GM18511 (cell line): ENCODE measurements around the gene DNAJC6.
A peak's percentile ranks its signal among the peaks of the same experiment; 100 is the strongest.
"Not testable (repeated sequence)": the region's sequence is repeated elsewhere in the genome, so short reads cannot be mapped to it uniquely, and the experiment has no call there.

Source experiments
- ATAC-seq: cut with Tn5 transposase; IDR thresholded peaks from one replicate; pipeline ENCODE4 v1.9.1; 2021; ENCODE audit warnings: mild to moderate bottlenecking, moderate library complexity; ENCODE audit not compliant: unreplicated experiment

The DNAJC6 gene

DNA sequence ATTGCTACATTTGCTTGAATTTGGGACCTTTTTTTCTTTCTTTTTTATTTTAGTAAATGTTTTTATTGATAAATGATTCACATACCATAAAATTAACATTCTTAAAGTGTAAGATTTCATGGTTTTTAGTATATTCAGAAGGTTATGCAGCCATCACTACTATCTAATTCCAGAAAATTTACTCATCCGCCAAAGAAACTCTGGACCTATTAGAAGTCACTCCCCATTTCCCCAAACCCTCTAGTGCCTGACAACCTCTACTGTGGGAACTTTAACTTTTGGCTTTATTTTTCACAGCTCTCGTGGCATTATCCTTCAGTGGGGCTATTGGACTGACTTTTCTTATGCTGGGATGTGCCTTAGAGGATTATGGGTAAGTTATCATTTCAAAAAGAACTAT lies 115.7 kb downstream of the DNAJC6 start:
- no peak for ATAC-seq

GRCh38 chr1:65425697-65426096 lies 116.4 kb downstream of the DNAJC6 start:
- ATAC-seq: no peak

GRCh38 chr1:65429078-65429477 lies 119.7 kb downstream of the DNAJC6 start:
- ATAC-seq: no peak

GRCh38 chr1:65429806-65430205 lies 120.5 kb downstream of the DNAJC6 start:
- no peak for ATAC-seq

DNA sequence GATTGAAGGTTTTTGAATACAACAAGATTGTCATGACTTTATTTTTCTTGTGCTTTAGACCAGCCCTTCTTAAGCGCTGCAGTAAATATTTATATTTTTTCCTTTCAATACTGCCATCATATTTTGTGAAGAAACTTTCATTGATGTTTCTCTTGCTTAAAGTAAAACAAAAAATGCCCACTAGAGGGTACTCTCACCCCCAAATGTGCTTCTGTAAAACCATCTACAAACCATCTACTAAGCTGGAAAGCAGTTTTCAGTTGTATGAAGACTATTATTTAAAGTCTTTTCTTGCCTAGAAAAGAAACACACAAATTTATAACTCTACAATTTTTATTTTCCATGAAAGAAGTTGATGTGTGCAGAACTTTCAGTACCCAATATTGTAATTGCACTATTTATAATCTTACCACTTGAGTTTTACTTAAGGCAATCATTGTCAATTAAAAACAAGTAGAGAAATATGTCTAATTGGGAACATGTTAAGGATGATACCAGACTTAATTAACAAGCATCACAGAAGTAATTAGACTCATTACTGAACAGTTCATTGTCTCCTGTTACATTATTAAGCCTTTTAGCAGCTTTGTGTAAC lies 121.9 kb downstream of the DNAJC6 start:
- peak; percentile 68 for ATAC-seq

DNA sequence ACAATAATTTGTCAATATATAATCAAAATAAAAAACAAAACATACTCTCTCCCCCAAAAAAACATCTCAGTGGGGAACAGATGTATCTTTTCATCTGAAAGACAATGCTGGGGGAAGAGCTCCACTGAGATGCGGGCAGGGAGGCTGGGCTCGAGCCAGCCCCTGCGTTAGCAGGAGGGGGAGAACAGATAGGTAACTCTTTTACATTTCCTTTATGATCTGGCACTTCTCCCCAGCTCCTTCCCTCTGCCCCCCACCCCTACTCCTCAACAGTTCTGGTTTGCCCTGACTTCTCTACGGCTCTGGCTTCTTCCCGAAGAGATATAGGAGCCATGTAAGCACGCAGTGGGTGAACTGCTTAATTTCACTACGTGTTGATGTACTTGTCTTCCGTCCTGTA lies 123.6 kb downstream of the DNAJC6 start:
- ATAC-seq: no peak

- ATAC-seq: no peak
Observed at GRCh38 chr1:65434255-65434654, 124.9 kb downstream of the DNAJC6 start.

DNA sequence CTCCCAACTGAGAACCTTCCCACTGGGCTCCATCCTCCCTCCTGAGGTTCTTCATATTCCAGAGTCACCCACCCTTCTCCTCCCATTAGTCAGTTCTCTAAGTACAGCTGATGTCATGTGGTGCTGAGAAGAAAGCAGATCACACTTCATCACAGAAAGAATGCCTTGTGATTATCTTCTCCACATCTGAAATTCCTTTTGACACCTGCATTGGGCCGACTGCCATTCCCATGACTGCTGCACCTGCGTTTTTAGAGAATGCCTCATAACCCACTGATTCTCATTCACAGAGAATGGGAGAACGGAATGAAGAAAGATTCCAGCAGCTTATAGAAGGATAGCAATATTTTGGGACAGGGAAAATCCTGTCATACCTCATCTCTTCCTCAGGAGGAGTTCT lies 125.4 kb downstream of the DNAJC6 start:
- no peak for ATAC-seq

DNA sequence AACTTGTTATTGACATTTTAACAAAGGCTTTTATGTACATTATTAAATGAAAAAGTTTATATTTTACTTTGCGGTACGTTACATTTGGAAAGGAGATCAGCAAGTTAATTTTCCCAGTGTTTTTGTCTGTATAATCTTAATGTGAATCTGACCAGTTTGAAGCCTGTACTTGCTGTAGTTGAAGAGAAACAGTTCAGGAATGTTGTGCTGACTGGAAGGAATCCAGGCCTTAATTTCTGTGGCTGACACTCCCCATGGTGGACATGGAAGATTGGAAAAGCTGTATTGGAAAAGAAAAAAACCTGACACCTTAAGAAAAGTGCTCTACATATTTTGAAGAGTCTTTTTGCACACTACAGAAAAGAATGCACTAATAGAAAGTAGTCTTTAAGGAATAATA lies 126.6 kb downstream of the DNAJC6 start:
- no peak for ATAC-seq

DNA sequence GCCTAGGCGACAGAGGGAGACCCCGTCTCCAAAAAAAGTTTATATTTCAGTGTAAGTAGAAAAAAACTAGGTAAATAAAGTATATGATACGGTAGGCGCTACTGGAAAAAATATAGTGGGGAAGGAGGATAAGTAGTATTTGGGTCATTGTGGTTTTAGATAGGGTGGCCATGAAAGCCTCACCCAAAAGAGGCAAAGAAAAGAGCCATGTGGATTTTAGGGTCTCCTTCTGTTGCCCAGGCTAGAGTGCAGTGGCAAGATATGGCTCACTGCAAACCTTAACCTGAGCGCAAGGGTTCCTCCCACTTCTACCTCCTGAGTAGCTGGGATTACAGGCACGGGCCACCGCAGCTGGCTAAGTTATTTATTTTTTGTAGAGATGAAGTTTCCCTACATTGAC lies 128.3 kb downstream of the DNAJC6 start:
- no peak for ATAC-seq

DNA sequence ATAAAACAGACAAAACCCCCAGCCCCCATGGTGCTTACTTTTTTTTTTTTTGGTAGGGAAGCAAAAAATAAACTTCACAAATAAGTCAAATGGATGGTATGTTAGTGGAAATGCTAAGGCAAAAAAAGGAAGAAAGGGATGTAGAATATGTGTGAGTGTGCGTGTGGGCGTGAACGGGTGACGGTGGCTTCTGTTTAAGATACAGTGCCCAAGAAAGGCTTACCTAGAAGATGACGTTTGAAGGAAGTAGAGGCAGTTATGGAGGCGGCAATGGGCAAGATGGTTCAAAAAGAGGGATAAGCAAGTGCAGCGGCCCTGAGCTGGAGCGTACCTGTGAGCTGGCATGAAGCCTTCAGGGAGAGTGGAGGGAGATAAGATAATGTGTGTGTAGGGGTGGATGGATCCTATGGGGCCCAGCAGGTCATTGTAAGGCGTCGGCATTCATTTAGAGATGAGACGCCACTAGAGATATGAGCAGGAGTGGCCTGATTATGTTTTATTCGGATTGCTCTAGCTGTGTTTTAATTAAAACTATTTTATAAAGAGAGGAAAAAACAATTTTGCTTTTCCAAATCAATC lies 131.1 kb downstream of the DNAJC6 start:
- ATAC-seq: no peak

- ATAC-seq: no peak
Observed at GRCh38 chr1:65440915-65441314, 131.6 kb downstream of the DNAJC6 start.

- ATAC-seq: no peak
Observed at GRCh38 chr1:65441464-65441863, 132.1 kb downstream of the DNAJC6 start.

- ATAC-seq: no peak
Observed at GRCh38 chr1:65442442-65442841, 133.1 kb downstream of the DNAJC6 start.

- ATAC-seq: no peak
Observed at GRCh38 chr1:65443647-65444046, 134.3 kb downstream of the DNAJC6 start.

- ATAC-seq: no peak
Observed at GRCh38 chr1:65444128-65444640, 134.8 kb downstream of the DNAJC6 start.

DNA sequence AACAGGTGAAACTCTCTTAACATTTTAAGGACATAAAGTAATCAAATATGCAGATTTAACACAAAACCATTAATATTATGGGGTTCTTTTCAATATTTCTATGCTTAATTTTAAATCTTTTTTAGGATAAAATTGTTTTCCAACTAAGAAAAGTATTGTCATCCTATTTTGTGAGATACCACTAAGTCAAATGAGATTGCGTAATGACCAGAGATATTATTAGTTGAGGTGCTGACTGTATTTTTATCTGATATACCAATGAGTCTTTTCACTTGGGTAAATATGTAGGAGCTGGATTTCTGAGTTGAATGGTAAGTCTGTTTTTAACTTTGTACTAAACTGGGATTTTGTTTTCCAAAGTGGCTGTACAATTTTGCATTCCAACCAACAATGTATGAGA lies 136.5 kb downstream of the DNAJC6 start:
- no peak for ATAC-seq

DNA sequence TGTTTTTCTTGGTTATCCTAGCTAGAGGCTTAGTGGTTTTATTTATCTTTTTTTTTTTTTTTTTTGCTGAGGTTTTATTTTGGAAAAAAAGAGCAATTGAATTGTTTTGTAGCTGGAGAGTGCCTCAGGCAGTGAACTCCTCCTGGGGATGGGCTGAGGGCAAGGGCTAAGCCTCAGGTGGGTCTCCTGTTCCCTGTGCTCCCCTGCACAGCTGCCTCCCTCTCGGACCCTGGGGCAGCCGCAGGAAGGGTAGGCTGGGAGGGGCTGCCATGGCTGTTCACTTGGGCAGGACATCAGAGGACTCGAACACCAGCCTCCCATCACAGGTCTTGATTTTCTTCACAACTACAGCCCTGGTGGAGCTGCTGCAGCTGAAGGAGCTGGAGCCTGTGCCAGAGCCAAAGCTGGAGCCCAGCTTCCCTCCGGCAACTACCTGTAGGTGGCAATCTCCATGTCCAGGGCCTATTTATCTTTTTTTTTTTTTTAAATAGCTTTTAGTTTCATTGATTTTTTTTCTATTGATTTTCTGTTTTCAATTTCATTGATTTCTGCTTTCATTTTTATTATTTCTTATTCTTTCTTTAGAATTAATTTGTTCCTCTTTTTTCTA lies 140.0 kb downstream of the DNAJC6 start:
- ATAC-seq: no peak

DNA sequence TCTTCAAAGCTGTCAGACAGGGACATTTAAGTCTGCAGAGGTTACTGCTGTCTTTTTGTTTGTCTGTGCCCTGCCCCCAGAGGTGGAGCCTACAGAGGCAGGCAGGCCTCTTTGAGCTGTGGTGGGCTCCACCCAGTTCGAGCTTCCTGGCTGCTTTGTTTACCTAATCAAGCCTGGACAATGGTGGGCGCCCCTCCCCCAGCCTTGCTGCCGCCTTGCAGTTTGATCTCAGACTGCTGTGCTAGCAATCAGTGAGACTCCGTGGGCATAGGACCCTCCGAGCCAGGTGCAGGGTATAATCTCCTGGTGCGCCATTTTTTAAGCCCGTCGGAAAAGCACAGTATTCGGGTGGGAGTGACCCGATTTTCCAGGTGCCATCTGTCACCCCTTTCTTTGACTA lies 146.3 kb downstream of the DNAJC6 start:
- ATAC-seq: not testable (repeated sequence)

DNA sequence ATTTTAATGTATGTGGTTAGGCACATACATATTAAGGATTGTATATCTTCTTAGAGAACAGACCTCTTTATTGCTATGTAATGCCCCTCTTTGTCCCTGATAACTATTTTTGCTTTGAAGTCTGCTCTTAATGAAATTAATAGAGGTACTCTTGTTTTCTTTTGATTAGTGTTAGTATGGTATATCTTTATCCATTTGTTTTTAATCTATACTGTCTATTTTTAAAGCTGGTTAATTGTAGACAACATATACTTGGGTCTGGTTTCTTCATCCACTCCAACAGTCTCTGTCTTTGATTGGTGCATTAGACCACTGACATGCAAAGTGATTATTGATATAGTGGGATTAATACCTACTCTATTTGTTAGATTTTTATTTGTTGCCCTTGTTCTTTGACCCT lies 147.1 kb downstream of the DNAJC6 start:
- ATAC-seq: no peak

DNA sequence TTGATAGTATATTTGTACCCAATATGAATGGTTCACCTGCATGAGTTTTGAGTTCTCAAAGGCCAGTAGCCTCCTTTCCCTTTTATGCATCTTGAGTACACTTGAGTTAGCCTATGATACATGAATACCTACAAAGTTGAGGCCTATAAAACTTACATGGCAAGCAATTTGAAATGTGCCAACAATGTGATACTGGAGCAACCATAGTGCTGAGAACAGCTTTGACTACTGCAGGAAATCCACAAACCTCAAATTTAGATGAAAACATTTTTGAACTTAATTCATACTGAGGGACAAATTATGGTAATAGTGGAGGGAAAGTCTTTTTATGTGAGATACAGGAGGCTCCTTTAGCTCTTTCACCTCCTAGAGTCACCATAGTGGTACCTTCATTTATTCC lies 148.5 kb downstream of the DNAJC6 start:
- ATAC-seq: no peak

DNA sequence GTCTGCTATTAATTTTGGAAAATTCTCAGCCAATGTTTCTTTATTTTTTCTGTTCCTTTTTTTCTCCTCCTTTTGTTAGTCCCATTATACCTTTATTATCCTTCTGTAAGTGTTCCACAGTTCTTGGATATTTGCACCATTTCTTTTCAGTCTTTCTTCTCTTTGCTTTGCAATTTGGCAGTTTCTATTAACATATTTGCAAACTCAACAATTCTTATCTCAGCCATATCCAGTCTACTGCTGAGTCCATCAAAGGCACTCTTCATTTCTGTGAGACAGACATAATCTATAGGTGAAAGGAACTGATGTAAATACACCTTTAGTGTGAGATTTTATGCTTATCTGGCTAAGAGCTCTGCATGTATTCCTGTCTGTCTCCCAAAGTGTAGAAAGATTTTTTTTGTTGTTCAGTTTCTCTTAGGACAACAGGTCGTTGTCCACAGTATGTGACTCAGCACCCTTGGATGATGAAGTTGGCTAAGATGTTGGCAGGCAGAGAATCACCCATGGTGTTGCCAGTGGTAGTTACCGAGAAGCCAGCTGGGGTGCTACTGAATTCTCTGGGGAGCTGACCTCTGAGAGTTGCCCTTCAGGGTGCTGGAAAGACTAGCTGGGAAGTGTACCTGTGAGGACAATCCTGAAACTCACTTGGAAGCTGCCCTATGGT lies 149.5 kb downstream of the DNAJC6 start:
- ATAC-seq: peak; percentile 49
